NOMO-1 treated with dmso at 0.1 percent for 144 hours (cell line): ENCODE measurements around the gene MYOM3.

ENCODE experiments used
- DNase-seq: peaks from one replicate; lab custom pipeline; 2025; ENCODE audit not compliant: unreplicated experiment; lab: John Stamatoyannopoulos, UW

Gene MYOM3

GRCh38 chr1:24097663-24098062, 14.3 kb downstream of the MYOM3 start:
- DNase-seq, result no peak

DNA sequence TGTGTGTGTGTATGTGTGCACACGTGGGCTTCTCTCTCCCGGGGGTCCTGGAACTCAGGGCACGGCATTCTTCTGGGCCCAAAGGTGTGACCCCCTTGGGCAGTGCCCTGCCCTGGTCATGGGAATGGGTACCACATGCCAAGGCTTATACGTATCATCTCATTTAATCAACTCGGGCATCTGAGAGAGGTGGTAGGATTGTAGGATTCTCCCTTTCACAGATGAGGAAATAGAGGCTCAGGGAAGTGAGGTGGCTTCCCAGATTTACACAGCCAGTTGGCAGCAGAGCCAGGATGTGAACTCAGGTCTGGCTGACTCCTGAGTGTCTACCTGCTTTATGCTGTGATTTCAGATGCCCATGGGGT, 15.2 kb downstream of the MYOM3 start:
- DNase-seq, result no peak

DNA sequence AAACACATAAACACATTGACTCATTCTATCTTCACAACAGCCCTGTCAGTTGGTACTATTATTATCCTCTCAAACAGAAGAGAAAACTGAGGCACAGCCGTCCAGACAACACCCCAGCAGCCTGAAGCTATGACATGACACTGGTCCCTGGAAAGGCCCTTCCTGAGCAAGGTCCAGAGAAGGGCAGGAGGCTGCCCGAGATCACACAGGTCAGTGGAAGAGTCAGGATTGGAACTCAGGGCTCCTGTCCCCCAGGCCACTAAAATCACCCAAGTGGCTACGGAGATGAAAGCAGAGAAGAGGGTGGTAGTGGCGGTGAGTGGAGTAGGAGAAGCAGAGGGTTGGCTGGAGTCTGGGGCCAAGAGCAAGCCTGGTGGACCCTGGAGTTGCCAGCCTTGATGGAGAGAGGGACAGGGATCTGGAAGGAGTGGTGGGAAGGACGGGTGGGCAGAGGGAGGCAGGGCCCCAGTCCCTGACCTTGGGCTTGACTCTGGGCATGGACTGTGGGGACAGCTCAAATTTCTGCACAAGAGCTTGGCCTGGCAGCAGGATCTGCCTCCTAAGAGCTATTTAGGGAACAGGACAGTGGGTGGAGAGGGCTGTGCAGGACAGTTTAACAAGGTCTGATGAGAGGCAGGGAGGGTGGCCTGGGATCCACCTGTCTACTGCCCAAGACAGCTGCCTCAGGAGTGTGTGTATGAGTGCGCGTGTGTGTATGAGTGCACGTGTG, 15.8 kb downstream of the MYOM3 start:
- DNase-seq, result no peak

- DNase-seq, result no peak
These were observed 16.6 kb downstream of the MYOM3 start for GRCh38 chr1:24095140-24095859.

DNA sequence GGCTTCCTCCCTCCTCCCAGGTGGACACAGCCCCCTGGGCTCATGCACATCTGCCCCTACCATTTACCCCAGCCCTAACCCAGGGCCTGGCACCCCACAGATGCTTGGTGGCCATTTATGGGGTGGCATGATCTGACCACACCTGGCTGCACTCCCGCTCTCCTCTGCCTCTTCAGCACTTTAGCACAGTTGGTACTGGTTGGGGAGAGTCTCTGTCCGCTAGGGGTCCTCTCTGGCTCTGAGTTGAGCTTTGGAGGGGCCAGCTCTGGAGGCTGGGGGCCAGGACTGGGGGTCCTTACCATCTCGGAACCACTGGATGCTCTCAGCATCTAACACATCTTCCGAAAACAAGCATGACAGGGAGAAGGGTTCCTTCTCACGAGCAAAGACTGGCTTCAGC, 17.4 kb downstream of the MYOM3 start:
- DNase-seq, result no peak

DNA sequence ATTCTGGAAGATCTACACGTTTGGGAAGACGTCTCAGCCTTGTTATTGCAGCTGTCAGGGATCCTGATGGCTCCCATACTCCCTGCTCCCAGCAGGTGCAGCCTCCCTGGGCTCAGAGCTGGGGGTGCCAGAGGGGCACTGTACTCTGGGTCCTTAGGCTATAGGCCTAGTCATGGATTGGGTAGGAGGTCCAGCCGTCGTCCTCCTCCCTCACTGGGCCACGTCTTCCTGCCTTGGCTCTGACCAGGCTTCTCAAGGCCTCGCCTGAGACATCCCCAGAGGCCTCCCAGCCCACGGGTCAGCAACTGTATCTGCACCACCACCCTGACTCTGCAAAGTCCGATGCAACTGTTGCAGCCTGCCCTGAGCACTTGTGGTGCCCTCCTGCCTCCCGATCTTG, 18.2 kb downstream of the MYOM3 start:
- no peak for DNase-seq

DNA sequence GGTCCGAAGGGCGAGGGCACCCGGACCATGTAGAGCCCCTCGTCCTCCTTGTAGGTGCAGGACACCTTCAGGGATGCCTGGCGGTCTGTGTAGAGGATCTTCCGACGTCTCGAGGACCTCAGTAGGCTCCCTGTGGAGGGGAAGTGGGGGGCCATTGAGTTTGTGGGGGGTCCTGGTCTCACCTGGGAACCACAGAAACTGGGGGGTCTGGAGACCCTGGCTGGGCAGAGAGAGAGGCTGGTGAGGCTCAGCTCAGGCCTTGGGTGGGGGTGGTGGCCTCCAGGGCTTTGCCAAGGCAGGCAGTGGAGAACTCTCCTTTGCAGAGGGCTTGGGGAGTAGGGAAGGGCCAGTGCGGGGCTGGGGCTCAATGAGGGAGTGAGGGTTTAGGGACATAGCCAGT, 19.0 kb downstream of the MYOM3 start:
- DNase-seq, result no peak

DNA sequence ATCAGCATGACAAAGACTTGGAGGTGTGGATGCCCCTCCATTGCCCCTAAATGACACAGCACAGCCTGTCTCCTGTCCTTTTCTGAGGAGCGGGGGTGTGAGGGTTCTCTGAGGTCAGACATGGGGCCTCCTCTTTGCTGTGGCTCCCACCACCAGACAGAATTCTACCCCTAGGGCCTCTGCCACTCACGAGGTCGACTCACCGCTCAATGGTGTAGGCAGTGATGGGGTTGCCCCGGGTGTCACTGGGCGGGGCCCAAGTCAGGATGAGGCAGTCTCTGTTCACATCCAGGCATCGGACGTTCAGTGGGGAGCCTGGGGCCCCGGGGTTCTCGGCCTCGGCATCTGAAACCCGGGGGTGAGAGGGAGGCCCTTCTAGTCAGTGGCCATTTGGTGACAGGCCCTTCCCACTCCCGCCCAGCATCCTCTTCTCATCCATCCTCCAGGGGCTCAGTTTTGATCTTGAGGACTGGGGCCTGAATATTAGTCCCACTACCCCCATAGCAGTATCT, 19.9 kb downstream of the MYOM3 start:
- no peak for DNase-seq

DNA sequence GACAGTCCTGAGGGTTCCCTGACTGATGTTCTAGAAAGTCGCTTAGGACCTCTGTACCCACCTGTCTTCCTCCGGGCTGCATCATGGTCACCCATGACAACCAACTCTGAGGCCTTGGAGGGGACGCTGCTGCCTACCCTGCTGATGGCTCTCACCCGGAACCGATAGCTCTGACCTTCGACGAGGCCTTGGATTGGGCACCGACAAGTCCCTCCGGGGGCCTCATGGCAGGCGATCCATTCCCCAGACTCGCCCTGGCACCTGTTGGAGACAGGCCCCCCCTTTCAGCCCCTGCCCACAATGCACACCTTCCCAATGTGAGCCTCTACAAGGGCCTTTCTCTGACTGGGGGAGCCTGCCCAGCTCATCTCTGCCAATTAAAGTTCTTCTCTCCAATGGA, 21.2 kb downstream of the MYOM3 start:
- no peak for DNase-seq

GRCh38 chr1:24089743-24090555, 22.0 kb downstream of the MYOM3 start:
- no peak for DNase-seq

GRCh38 chr1:24089027-24089742, 22.8 kb downstream of the MYOM3 start:
- no peak for DNase-seq

DNA sequence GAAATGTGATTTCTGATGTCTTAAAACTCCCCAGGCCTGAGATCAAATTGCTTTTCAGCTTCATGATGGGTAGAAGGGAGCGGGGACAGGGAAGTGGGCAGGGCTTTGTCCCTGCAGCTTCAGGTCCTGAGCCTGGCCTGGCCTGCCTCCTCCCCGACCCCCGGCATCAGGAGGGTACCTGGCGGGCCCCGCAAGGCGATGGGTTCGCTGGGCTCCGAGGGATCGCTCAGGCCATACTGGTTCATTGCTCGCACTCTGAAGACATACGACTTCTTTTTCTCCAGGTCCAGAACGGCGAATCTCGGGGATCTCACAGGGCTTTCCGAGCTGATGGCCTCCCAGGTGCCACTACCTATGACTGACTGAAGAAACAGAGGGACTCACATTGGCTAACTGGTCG, 25.5 kb downstream of the MYOM3 start:
- DNase-seq, result no peak

DNA sequence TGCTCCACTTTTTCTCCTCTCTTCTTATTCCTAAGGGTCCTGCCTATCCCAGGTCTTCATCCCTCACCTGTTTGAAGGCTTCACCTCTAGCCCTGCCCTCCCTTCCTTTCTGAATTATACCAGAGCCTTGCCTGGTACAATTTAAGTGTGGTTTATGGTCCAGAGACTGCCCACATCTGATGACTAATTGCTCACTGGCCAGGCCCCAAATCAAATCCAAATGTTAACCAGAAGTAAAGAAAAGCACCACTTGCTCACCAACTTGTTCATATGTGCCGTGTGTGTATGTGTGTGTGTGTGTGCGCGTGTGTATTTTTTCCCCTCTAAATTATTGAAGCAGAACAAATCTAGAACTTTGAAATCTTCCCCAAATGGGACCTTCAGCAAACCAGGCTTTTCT, 26.4 kb downstream of the MYOM3 start:
- no peak for DNase-seq

GRCh38 chr1:24085007-24085406, 26.9 kb downstream of the MYOM3 start:
- no peak for DNase-seq

DNA sequence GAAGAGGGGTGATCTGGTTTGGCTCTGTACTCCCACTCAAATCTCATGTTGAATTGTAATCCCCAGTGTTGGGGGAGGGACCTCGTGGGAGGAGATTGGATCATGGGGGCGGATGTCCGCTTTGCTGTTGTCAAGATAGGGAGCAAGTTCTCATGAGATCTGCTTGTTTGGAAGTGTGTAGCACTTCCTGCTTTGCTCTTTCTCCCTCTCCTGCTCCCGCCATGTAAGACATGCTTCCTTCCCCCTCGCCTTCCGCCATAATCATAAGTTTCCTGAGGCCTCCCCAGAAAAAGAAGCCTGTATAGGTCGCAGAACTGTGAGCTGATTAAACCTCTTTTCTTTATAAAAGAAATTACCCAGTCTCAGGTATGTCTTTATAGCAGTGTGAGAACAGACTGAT, 27.9 kb downstream of the MYOM3 start:
- no peak for DNase-seq

DNA sequence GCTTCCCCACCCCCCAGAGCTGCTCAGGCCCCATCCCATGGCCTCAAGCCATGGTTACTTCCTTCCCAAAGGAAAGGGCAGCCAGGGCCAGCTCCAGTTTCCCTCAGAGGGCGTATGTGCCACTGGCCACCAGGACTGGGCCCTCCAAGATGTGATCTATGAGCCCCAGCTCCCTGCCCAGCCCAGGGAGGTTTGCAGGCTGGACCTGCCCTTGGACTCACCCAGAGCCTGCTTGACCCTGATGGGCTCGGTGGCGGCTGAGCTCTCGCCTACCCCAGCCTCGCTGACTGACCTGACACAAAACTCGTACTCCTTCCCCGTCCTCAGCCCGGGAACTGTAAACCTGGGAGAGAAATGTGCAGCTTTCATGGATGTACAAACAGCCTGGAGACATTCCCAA, 29.6 kb downstream of the MYOM3 start:
- no peak for DNase-seq

GRCh38 chr1:24081190-24081589, 30.7 kb downstream of the MYOM3 start:
- DNase-seq, result no peak

GRCh38 chr1:24080131-24080530, 31.8 kb downstream of the MYOM3 start:
- DNase-seq, result no peak

- no peak for DNase-seq
These were observed 34.5 kb downstream of the MYOM3 start for GRCh38 chr1:24077278-24077978.

DNA sequence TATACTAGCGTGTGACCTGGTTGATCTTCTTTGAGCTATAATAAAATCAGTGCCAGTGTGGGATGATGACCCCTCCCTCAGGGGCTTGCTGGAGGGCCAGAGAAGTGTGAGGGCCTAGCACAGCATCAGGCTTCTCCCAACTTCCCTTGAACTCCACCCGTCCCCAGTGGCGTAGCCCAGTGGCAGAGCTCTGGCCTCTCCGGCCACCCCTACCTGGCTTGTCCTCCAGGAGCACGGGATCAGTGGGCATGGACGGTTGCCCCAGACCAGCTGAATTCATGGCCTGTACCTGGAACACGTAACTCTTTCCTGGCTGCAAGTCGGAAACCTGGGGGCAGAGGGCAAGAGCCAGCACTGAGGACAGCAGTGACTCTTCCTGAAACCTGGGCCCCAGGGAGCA, 36.0 kb downstream of the MYOM3 start:
- DNase-seq, result no peak

GRCh38 chr1:24075590-24075854, 36.4 kb downstream of the MYOM3 start:
- no peak for DNase-seq
